HG03175 (cell line): ENCODE measurements around the gene LRRFIP1.
"Not testable (repeated sequence)": the region's sequence is repeated elsewhere in the genome, so short reads cannot be mapped to it uniquely, and the experiment has no call there.

ENCODE experiments used
- ATAC-seq: cut with Tn5 transposase; IDR thresholded peaks from one replicate; pipeline ENCODE4 v1.9.1; 2021; ENCODE audit warnings: mild to moderate bottlenecking, moderate library complexity; ENCODE audit not compliant: unreplicated experiment

Gene LRRFIP1

DNA sequence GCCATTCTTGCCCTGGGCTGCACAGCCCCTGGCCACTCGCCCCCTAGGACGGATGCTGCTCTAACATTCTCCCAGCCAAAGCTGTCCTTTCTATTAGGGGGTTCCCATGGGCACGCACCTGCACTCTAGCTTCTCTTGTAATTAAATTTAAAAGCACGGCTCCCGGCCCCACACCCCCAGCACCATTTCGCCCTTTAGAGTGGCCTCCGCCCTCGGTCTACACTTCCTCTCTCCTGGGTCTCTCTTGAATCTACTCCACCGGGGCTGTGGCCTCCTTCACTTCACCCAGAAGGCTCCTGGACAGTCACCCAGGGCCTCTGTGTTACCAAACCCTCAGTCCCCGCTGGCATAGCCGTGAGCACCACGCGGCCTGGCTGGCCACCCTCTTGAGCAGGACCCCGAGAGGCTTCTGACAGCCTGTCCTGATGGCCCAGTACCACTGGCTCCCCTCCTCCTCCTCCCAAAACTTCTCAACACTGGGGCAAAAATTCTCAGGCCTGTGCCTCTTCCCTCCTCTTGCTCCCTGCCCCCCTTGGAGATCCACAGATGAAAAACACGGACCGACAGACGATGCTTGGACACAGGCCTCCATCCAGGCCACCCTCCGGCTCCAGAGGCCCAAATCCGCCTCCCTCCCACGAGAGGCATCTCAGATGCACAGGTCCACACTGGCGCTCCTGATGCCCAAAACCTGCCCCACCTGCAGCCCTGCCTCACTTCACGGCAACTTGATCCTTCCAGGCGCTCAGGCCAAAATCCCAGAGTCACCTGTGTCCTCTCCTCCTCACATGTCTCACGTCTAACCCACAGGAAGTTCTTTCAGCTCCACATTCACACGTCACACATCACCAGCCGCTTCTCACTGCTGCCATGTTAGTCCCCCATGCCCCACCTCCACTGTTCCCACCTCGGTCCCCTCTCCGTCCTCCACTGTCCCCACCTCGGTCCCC, 29.9 kb upstream of the LRRFIP1 start:
- no peak for ATAC-seq

DNA sequence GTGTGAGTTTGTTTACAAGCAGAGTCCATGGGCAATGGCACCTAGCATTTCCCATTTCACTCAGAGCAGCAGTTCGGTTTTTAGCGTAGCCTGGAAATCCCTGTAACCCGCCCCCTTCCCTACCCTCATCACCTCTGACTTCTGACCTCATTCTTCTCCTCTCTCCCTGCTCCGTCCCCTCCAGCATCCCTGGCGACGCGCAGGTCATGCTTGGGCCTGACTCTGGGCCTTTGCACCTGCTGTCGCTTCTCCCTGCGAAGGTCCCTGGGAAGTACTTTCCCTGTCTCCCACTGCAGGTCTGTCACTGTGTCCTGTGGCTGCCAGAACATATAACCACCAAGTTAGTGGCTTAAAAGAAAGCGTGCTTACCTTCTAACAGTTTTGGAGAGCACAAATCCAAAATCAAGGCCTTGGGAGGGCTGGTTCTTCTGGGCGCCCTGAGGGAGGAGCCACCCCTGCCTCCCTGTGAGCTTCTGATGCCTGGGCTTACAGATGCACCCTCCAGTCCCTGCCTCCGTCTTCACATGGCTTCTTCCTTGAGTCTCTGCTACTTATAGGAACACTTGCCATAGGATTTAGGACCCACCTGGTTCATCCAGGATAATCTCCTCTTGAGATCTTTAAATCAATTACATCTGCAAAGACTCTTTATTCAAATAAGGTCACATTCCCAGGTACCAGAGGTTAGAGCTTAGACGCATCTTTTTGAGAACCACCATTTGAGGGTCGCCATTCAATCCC, 28.7 kb upstream of the LRRFIP1 start:
- ATAC-seq = no peak

GRCh38 chr2:237599465-237600110, 27.8 kb upstream of the LRRFIP1 start:
- ATAC-seq = no peak

GRCh38 chr2:237600205-237600846, 27.1 kb upstream of the LRRFIP1 start:
- no peak for ATAC-seq

- no peak for ATAC-seq
Observed at GRCh38 chr2:237601453-237602116, 25.8 kb upstream of the LRRFIP1 start.

- no peak for ATAC-seq
Observed at GRCh38 chr2:237602409-237602808, 25.0 kb upstream of the LRRFIP1 start.

DNA sequence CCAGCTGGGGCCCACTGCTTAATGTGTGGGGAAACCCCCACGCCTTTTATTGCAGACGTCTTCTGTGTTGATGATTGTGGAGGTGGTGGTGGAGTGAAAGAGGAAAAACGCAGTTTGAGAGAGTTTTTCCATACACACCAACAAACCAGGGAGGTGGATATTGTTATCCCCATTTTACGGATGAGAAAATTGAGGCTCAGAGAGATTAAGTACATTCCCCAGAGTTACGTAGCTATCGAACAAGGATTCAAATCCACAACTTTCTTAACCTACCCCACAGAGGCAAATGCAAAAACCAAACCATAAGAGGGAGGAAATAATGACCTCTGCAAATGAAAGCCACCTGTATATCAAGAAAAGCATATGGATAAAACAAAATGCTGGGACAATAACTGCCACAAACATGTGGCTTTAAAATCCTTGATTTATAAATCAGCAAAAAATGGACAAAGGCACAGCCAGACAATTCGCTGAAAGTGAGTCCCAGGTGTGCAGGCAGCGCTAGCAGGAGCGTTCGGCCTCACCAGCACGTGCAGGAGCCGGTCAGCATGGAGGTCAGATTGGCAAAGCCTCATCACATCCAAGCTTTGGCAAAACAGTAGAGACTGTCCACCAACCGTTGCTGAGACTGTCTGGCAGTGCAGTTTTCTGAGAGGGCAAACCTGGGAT, 24.2 kb upstream of the LRRFIP1 start:
- ATAC-seq = no peak

DNA sequence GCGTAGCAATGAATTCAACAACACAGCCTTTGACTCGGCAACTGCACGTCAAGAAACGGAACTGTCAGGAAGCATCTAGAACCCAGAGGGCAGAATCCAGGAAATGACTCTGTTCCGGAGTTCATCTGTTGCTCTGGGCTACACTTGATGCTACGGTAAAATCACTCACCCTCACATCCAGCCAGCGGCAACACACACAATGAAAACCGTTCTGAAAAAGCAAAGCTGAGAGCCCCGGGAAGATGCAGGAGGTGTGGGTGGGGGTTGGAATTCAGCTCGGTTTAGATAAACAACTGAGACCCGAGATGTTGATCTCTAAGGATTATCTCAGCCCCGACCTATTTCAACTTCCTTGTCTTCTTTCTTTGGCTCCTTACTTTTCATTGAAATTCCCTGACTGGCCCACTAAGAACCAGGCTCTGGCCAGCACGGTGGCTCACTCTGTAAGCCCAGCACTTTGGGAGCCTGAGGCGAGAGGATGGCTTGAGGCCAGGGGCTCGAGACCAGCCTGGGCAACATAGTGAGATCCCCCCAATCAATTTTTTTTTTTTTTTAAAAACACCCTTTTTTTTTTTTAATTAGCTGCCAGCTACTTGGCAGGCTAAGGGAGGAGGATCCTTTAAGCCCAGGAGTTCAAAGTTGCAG, 23.5 kb upstream of the LRRFIP1 start:
- peak; percentile 66 for ATAC-seq

DNA sequence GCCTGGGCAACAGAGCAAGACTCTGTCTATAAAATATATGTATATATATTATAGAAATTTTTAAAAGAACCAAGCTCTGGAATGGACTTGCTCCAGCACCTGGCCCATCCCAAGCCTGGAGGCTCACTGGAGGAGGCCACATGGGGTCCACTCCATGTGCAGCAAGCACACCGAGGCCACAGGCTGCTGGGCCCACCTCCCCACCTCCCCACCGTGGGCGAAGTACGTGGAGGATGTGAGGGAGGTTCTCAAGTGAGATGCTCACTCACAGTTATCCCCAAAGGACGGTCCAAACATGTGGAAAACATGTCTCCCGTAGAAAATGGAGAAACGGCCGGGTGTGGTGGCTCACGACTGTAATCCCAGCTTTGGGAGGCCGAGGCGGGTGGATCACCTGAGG, 23.0 kb upstream of the LRRFIP1 start:
- ATAC-seq = no peak

DNA sequence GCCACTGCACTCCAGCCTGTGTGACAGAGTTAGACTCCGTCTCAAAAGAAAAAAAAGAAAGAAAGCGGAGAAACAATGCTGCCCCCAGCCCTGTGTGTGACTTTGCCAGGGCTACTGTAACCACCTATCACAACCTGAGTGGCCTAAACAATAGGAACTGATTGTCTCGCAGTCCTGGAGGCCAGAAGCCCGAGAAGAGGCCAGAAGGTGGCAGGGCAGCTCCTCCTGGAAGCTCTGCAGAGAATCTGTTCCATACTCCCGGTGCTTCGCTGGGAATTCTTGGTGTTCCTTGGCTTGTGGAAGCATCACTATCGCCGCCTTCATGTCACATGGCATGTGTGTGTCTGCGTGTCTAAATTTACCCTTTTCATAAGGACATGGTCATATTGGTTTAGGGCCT, 22.4 kb upstream of the LRRFIP1 start:
- ATAC-seq = no peak

DNA sequence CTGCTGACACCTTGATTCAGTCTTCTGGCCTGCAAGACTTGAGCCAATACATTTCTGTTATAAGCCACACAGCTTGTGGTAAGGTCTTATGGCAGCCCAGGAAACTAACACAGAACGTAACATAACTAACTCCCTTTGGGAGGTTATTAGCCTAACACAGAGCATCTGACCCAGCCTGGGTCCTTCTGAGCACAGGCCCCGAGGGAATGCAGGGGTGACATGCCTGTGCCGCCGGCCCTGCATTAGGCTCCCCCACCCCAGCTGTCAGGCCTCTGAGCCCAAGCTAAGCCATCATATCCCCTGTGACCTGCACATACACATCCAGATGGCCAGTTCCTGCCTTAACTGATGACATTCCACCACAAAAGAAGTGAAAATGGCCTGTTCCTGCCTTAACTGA, 20.9 kb upstream of the LRRFIP1 start:
- not testable (repeated sequence) for ATAC-seq

DNA sequence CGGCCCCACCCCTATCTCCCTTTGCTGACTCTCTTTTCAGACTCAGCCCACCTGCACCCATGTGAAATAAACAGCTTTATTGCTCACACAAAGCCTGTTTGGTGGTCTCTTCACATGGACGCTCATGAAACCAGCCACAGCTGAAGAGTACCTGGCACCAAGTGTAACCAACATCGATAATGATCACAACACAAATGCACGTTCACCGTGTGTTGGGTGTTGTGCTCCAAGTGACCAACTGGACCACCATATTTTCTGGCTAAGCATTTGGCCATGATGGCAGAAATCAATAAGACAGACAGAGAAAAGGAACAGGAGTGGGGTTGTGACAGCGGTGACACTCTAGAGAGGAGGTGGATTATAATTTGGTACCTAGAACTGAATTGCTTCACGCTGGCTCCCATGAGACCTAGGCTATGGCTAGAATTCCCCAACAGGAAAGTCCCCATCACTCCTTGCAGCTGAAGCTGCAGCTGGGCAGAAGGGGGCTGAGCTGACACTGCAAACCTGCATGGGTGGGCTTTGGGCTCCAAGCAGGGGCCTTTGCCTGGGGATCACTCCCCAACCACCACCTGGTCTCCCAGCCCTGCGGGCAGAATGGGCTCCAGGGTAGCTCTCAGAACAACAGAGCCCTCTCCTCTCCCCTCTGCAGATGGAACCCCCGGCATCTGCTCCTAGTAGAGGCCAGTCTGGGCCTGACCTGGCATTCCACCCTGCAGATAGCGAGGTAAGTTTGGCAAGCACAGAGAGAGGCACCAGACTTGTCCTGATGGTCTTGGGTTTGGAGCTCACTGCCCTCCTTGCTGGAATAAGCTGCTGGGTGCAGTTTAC, 14.6 kb upstream of the LRRFIP1 start:
- ATAC-seq = no peak

DNA sequence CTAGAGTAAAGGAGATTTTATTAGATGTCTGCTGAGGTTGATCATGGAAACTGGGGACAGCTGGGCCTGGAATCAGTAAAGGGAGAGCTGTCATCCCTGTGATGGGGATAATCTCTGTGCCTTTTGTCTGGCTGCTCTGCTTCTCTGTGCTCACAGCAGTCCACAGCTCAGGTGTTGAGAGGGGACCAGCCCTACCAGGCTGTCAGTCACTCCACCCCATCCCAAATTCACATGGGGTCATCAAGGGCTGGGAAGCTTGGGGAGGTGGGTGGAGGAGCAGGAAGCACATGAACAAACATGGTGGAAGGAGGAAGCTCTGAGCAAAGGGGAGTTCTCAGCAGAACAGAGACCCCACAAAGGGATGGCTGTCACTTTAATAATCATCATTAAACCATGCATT, 13.7 kb upstream of the LRRFIP1 start:
- no peak for ATAC-seq

DNA sequence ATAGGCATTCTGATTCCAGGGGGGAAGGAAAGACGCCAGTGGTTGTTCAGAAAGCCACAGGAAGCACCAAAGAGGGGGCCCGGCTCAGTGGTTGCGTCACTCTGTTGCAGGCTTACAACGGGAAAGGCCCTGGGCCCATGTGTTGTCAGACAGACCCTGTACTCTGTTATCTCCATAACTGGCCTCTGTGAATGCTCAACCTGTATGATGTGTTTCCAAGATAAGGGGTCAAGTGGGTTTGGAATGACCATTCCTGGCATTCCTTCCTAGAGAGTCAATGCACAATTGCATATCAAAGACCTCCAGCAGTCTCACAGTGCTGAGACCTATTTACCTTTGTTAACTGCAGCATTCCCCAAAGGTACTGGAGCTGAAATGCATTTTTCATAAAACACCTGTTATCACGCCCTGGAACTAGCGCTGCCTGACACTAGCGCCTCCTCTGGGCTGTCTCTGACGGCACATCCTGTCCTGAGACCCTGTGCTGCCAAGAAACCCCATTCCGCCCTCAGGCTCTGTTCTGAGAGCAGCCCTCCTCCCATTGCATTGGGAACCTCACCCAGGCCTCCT, 13.2 kb upstream of the LRRFIP1 start:
- ATAC-seq = no peak

GRCh38 chr2:237615631-237616249, 11.6 kb upstream of the LRRFIP1 start:
- no peak for ATAC-seq

- no peak for ATAC-seq
Observed at GRCh38 chr2:237616373-237616733, 11.0 kb upstream of the LRRFIP1 start.

- ATAC-seq = no peak
Observed at GRCh38 chr2:237616734-237617586, 10.4 kb upstream of the LRRFIP1 start.
